Kidney (tissue), 14 donors: ENCODE data around the gene POU2F3. TPM values are rescaled to one million over a fixed set of nuclear protein-coding genes. Genes with fewer than 3 reads are reported as not detected.

Source experiments
- DNase-seq, 5 donors: peaks; one replicate each; pipeline ENCODE4 v3.0.0-alpha.2; 2013 to 2020
- FAIRE-seq: peaks from 2 replicates; lab custom pipeline; 2012; peaks lifted over from hg19 to GRCh38; lab: Jason Lieb, UNC
- H3K27ac ChIP-seq, 2 donors: one replicate each; pipeline ENCODE4 v1.7.0; 2013; ENCODE audit warnings: low read depth in 2 of 2, low read length in 2 of 2, inconsistent platforms in 1 of 2
- H3K27me3 ChIP-seq: one replicate; pipeline ENCODE4 v1.7.1; 2013; ENCODE audit warnings: low read length, inconsistent platforms; ENCODE audit not compliant: control insufficient read depth, insufficient read depth
- H3K36me3 ChIP-seq, 3 donors: one replicate each; pipeline versions ENCODE4 v1.7.0 to v1.7.1; 2013; ENCODE audit warnings: low read length in 3 of 3, control low read depth in 1 of 3, inconsistent platforms in 1 of 3; ENCODE audit not compliant: insufficient read depth in 3 of 3, control insufficient read depth in 2 of 3
- H3K4me1 ChIP-seq, 3 donors: one replicate each; pipeline versions ENCODE4 v1.7.0 to v1.7.1; 2013; ENCODE audit warnings: low read length in 3 of 3, inconsistent platforms in 1 of 3, low read depth in 1 of 3; ENCODE audit not compliant: control insufficient read depth in 2 of 3, insufficient read depth in 2 of 3
- H3K4me3 ChIP-seq, 3 donors: one replicate each; pipeline versions ENCODE4 v1.7.0 to v1.8.1; 2013; ENCODE audit warnings: low read length in 3 of 3, control low read depth in 1 of 3, inconsistent platforms in 1 of 3
- H3K9ac ChIP-seq, 3 donors: one replicate each; pipeline versions ENCODE4 v1.7.0 to v1.7.1; 2013; ENCODE audit warnings: low read length in 3 of 3, control low read depth in 1 of 3, inconsistent platforms in 1 of 3
- H3K9me3 ChIP-seq, 3 donors: one replicate each; pipeline versions ENCODE4 v1.7.0 to v1.7.1; 2013; ENCODE audit warnings: low read length in 3 of 3, control low read depth in 1 of 3, inconsistent platforms in 1 of 3; ENCODE audit not compliant: control insufficient read depth in 2 of 3, insufficient read depth in 1 of 3
- CTCF ChIP-seq: IDR thresholded peaks from 3 replicates; pipeline ENCODE4 v1.5.1; 2012; ENCODE audit warnings: mild to moderate bottlenecking, moderate library complexity, borderline replicate concordance; ENCODE audit not compliant: insufficient read depth; ENCODE audit errors: extremely low read depth
- intact Hi-C: fragments of 100-400 bp; cut with DNase I; formaldehyde crosslinking; loops from one replicate; pipeline ENCODE4 v1.11.1; 2022
- polyA plus RNA-seq: library from polyadenylated mRNA; stranded (reverse); fragments of 350-450 nt; fragmentation: Illumina TruSeq; extraction: RNeasy Lipid Tissue Mini Kit (QIAGEN cat#74804); gene quantifications from one replicate; pipeline ENCODE4 v1.2.3, GENCODE V29; 2014; ENCODE audit warnings: low read depth, low replicate concordance; ENCODE audit not compliant: insufficient read depth
- total RNA-seq: library from RNA; stranded (reverse); fragmentation: NEBNext Ultra II Directional; extraction: Animal tissue kit (Norgen Biotek cat#: 25700); gene quantifications from one replicate; pipeline ENCODE4 v1.2.1, GENCODE V29; 2021
- donor health status: control.
- donor health status: control.
- donor health status: control.
- donor health status: control.
- donor health status: control.
- donor health status: DM: yes; HTN: yes; CAD: no.
- donor health status: Normal renal cell carcinoma (clear cell type).

Gene POU2F3
- total and polyA plus RNA-seq, 2 donors from 2014 or later, result 0.85 to 1.2 TPM

DNA sequence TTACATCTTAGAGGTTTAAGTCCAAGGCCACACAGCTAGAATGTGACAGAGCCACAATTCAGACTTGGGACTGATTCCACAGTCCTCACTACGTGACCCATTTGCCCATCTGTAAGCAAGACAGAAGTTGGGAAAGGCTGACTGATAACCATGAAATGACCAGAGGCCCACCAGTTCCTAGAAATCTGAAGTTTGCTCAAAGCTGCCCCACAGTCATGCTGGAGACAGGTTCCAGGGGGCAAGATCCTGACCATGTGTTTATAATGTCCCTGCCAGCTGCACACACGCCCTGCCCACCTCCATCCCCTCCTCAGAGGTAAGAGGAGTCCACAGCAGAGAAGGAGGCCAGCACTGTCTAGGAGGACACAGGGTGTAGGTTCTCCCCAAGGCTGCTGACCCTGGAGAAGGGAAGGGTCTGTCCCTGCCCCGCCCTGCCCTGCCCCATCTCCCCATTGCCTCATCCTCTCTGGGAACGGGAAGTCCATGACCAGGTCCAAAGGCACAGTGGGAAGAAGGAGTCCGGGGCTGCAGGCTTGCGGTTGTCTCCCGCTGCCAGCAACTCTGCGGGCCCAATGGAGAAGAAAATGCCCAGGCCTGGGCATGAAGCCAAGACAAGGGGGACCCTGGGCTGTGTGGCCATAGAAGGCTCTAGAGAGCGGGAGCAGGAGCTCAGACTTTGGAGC is 41.0 kb upstream of the POU2F3 start:
- intact Hi-C loops, result no loop called here
- Histone ChIP-seq H3K9me3 (no peaks in the 10 kb centered on the region), H3K27me3 (no peaks in the 10 kb centered on the region), H3K27ac (no peak overlapping the region), H3K36me3 (no peaks in the 10 kb centered on the region), H3K4me1 (peaks cover 7 to 11% (median 9%) of the 10 kb centered on the region in 3 donors), H3K4me3 (no peak overlapping the region), H3K9ac (no peak overlapping the region)
- DNase-seq, result peak in 1 of 5 donors; percentile 57
- FAIRE-seq, result no peak
- TF ChIP-seq CTCF, result no peak

GRCh38 chr11:120199613-120200012 is 40.3 kb upstream of the POU2F3 start:
- peaks cover 7 to 9% (median 9%) of the 10 kb centered on the region in 3 donors for H3K4me1 ChIP-seq
- FAIRE-seq (no peak), DNase-seq (no peak)
- no peak overlapping the region for H3K9ac ChIP-seq
- no peaks in the 10 kb centered on the region for H3K36me3 ChIP-seq
- no peak for TF ChIP-seq CTCF
- no peaks in the 10 kb centered on the region for H3K27me3 ChIP-seq
- H3K4me3 ChIP-seq, result no peak overlapping the region
- H3K27ac ChIP-seq, result no peak overlapping the region
- intact Hi-C loops, result no loop called here
- H3K9me3 ChIP-seq, result no peaks in the 10 kb centered on the region

- no peaks in the 10 kb centered on the region for H3K9me3 ChIP-seq
- peaks cover 7 to 11% (median 9%) of the 10 kb centered on the region in 3 donors for H3K4me1 ChIP-seq
- no peak for TF ChIP-seq CTCF
- no peaks in the 10 kb centered on the region for H3K36me3 ChIP-seq
- no peak overlapping the region for H3K27ac ChIP-seq
- DNase-seq, result no peak
- intact Hi-C loops, result no loop called here
- no peak for FAIRE-seq
- H3K4me3 ChIP-seq, result no peak overlapping the region
- no peaks in the 10 kb centered on the region for H3K27me3 ChIP-seq
- no peak overlapping the region for H3K9ac ChIP-seq
These were observed 39.3 kb upstream of the POU2F3 start for GRCh38 chr11:120200677-120201076.
